ENCODE results near the gene DAAM1.

The DAAM1 gene

GRCh38 chr14:59204305-59204704, 15.8 kb downstream of the DAAM1 start:
- Histone ChIP-seq H3K79me2 (peaks cover 71% of the 10 kb centered on the region), H3K4me3 (ENCODE audit: low read depth, low read length) (no peak overlapping the region), H3K9me3 (ENCODE audit: control insufficient read depth, low read length) (no peaks in the 10 kb centered on the region), H3K4me2 (ENCODE audit: low read length) (no peak overlapping the region), H3K4me1 (peaks cover 20% of the 10 kb centered on the region), H3K36me3 (ENCODE audit: control insufficient read depth, insufficient read depth, low read length) (no peaks in the 10 kb centered on the region), H3K27ac (no peak overlapping the region), H3K27me3 (ENCODE audit: control insufficient read depth, insufficient read depth, low read length) (no peaks in the 10 kb centered on the region), H2AFZ (no peak overlapping the region), H3K9ac (no peak overlapping the region)
- TF ChIP-seq CTCF (IDR thresholded peaks at IDR 0.05), result no peak

GRCh38 chr14:59206892-59207291, 18.4 kb downstream of the DAAM1 start:
- Histone ChIP-seq H3K4me3 (ENCODE audit: low read depth, low read length) (no peak overlapping the region), H3K9ac (no peak overlapping the region), H3K27me3 (ENCODE audit: control insufficient read depth, insufficient read depth, low read length) (no peaks in the 10 kb centered on the region), H3K4me1 (peaks cover 10% of the 10 kb centered on the region), H2AFZ (no peak overlapping the region), H3K9me3 (ENCODE audit: control insufficient read depth, low read length) (no peaks in the 10 kb centered on the region), H3K36me3 (ENCODE audit: control insufficient read depth, insufficient read depth, low read length) (no peaks in the 10 kb centered on the region), H3K27ac (no peak overlapping the region), H3K79me2 (peaks cover 55% of the 10 kb centered on the region), H3K4me2 (ENCODE audit: low read length) (no peak overlapping the region)
- TF ChIP-seq CTCF (IDR thresholded peaks at IDR 0.05), result no peak

GRCh38 chr14:59207506-59207933, 19.1 kb downstream of the DAAM1 start:
- no peak overlapping the region for H3K27ac ChIP-seq

GRCh38 chr14:59208224-59208814, 19.9 kb downstream of the DAAM1 start:
- no peak overlapping the region for H3K4me2 ChIP-seq (ENCODE audit: low read length)
- H3K36me3 ChIP-seq (ENCODE audit: control insufficient read depth, insufficient read depth, low read length), result no peaks in the 10 kb centered on the region
- H2AFZ ChIP-seq, result no peak overlapping the region
- no peaks in the 10 kb centered on the region for H3K27me3 ChIP-seq (ENCODE audit: control insufficient read depth, insufficient read depth, low read length)
- H3K9me3 ChIP-seq (ENCODE audit: control insufficient read depth, low read length), result no peaks in the 10 kb centered on the region
- H3K4me3 ChIP-seq (ENCODE audit: low read depth, low read length), result no peak overlapping the region
- no peak overlapping the region for H3K9ac ChIP-seq
- no peak overlapping the region for H3K27ac ChIP-seq
- H3K79me2 ChIP-seq, result peaks cover 61% of the 10 kb centered on the region
- H3K4me1 ChIP-seq, result peaks cover 10% of the 10 kb centered on the region
- TF ChIP-seq CTCF (IDR thresholded peaks at IDR 0.05), result no peak

More at GRCh38 chr14:59207506-59207933, 19.1 kb downstream of the DAAM1 start:
- Histone ChIP-seq H3K9me3 (ENCODE audit: control insufficient read depth, low read length) (no peaks in the 10 kb centered on the region), H3K4me3 (ENCODE audit: low read depth, low read length) (no peak overlapping the region), H3K4me2 (ENCODE audit: low read length) (no peak overlapping the region), H3K79me2 (peaks cover 56% of the 10 kb centered on the region), H2AFZ (no peak overlapping the region), H3K4me1 (peaks cover 10% of the 10 kb centered on the region), H3K9ac (no peak overlapping the region), H3K36me3 (ENCODE audit: control insufficient read depth, insufficient read depth, low read length) (no peaks in the 10 kb centered on the region), H3K27me3 (ENCODE audit: control insufficient read depth, insufficient read depth, low read length) (no peaks in the 10 kb centered on the region)
- TF ChIP-seq CTCF (IDR thresholded peaks at IDR 0.05), result no peak

GRCh38 chr14:59208954-59209353, 20.5 kb downstream of the DAAM1 start:
- Histone ChIP-seq H3K4me2 (ENCODE audit: low read length) (no peak overlapping the region), H3K79me2 (peaks cover 58% of the 10 kb centered on the region), H3K4me3 (ENCODE audit: low read depth, low read length) (no peak overlapping the region), H3K27me3 (ENCODE audit: control insufficient read depth, insufficient read depth, low read length) (no peaks in the 10 kb centered on the region), H3K9me3 (ENCODE audit: control insufficient read depth, low read length) (no peaks in the 10 kb centered on the region), H3K27ac (no peak overlapping the region), H3K9ac (no peak overlapping the region), H2AFZ (no peak overlapping the region), H3K4me1 (peaks cover 17% of the 10 kb centered on the region), H3K36me3 (ENCODE audit: control insufficient read depth, insufficient read depth, low read length) (no peaks in the 10 kb centered on the region)
- no peak for TF ChIP-seq CTCF (IDR thresholded peaks at IDR 0.05)
